Right lobe of liver (tissue), 6 donors: Measurements from ENCODE around the gene CIDEA. TPM values are rescaled to one million over a fixed set of nuclear protein-coding genes. Genes with fewer than 3 reads are reported as not detected.

Experiments used
- ATAC-seq, 4 donors: fragments of 200-7000 bp; cut with Tn5 transposase; one replicate each; pipeline ENCODE4 v1.9.1; 2020; ENCODE audit warnings: mild to moderate bottlenecking in 4 of 4, moderate library complexity in 4 of 4
- DNase-seq, 3 donors: peaks; one replicate each; pipeline ENCODE4 v3.0.0-alpha.2; 2020
- H3K27ac ChIP-seq, 3 donors: fragments of 200-600 bp; one replicate each; pipeline ENCODE4 v1.8.0; 2022
- H3K27me3 ChIP-seq, 2 donors: fragments of 200-600 bp; one replicate each; pipeline ENCODE4 v1.8.0; 2022
- H3K36me3 ChIP-seq, 4 donors: fragments of 200-600 bp; sonication (generic) in 1 of 4; one replicate each; pipeline versions ENCODE4 v1.5.1 to v1.8.0; 2017 to 2022; ENCODE audit warnings: control low read depth in 1 of 4
- H3K4me1 ChIP-seq, 4 donors: fragments of 200-600 bp; sonication (generic) in 1 of 4; one replicate each; pipeline versions ENCODE4 v1.5.1 to v1.8.0; 2017 to 2022; ENCODE audit warnings: control low read depth in 1 of 4
- H3K4me3 ChIP-seq, 3 donors: fragments of 200-600 bp; one replicate each; pipeline ENCODE4 v1.8.0; 2022
- H3K9me3 ChIP-seq, 4 donors: fragments of 200-600 bp; sonication (generic) in 1 of 4; one replicate each; pipeline versions ENCODE4 v1.5.1 to v1.8.0; 2017 to 2022; ENCODE audit warnings: control low read depth in 1 of 4
- POLR2A ChIP-seq: fragments of 450-650 bp; IDR thresholded peaks from one replicate; pipeline ENCODE4 v1.6.1; 2017; ENCODE audit warnings: antibody characterized with exemption, mild to moderate bottlenecking
- WGBS: methylation state at CpG from one replicate; pipeline ENCODE4 v1.1.6; 2018; ENCODE audit warnings: low coverage, low lambda C conversion rate; ENCODE audit not compliant: insufficient coverage; ENCODE audit errors: missing lambda C conversion rate; 5-methylcytosine and 5-hydroxymethylcytosine counted together
- intact Hi-C, 2 donors: fragments of 100-400 bp; cut with DNase I; formaldehyde crosslinking; loops; one replicate each; pipeline versions ENCODE4 v1.11.2 to v1.14.1; 2022
- total RNA-seq, 6 experiments: library from RNA; depleted of rRNA in 2 of 6; stranded (reverse); fragments of >200 nt in 2 of 6; fragmentation: NEBNext Ultra II Directional in 3 of 6; extraction: Animal tissue kit (Norgen Biotek cat#: 25700) in 3 of 6; gene quantifications; one replicate each; pipeline versions ENCODE4 v1.1.0 to v1.2.4, GENCODE V29; 2016 to 2023
- TF ChIP-seq, protein P1 (sequence below), 4 donors: fragments of 200-600 bp in 3 of 4; fragments of 450-650 bp in 1 of 4; IDR thresholded peaks; one replicate each; pipeline versions ENCODE4 v1.5.1 to v1.8.0; 2016 to 2022; ENCODE audit warnings: antibody characterized with exemption in 4 of 4, mild to moderate bottlenecking in 2 of 4
- donor health status: DM: no; HTN: yes; CAD: no.
- donor health status: DM: no; HTN: no; CAD: no.
- donor health status: DM: no; HTN: no; CAD: no.
- donor health status: DM: no; HTN: yes; CAD: no.
- donor health status: DM: no; HTN: yes; CAD: no.

Gene CIDEA
- total RNA-seq, 6 experiments from 2014 or later, result not detected

DNA sequence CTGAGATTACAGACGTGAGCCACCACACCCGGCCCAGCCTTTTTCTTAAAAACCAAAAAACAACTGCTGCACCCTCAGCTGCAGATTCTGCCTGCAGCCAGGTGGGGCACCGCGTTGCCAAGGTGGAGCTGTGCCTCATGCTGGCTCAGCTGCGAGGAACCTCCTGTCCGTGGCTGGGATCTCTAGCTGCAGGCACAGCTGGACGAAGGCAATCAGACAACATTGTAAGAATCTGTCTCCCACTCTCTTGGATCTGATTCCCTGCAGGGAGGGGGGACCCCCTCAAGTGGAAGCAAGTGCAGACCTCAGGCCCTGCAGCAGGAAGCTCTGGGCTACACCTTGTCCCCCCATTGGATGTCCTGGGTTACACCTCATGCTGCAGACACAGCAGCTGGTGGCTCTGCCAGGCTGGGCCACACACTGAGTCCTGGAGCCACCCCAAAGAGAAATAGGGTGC is 24.1 kb downstream of the CIDEA start:
- intact Hi-C loops, result no loop called here
- Histone ChIP-seq H3K9me3 (no peaks in the 10 kb centered on the region), H3K4me1 (no peaks in the 10 kb centered on the region), H3K27me3 (no peaks in the 10 kb centered on the region), H3K36me3 (no peaks in the 10 kb centered on the region), H3K4me3 (no peak overlapping the region), H3K27ac (peak overlapping the region; percentile 64 to 85 (median 72))
- ATAC-seq (no peak), DNase-seq (no peak)
- no peak for TF ChIP-seq POLR2A
- TF ChIP-seq, protein P1, sequence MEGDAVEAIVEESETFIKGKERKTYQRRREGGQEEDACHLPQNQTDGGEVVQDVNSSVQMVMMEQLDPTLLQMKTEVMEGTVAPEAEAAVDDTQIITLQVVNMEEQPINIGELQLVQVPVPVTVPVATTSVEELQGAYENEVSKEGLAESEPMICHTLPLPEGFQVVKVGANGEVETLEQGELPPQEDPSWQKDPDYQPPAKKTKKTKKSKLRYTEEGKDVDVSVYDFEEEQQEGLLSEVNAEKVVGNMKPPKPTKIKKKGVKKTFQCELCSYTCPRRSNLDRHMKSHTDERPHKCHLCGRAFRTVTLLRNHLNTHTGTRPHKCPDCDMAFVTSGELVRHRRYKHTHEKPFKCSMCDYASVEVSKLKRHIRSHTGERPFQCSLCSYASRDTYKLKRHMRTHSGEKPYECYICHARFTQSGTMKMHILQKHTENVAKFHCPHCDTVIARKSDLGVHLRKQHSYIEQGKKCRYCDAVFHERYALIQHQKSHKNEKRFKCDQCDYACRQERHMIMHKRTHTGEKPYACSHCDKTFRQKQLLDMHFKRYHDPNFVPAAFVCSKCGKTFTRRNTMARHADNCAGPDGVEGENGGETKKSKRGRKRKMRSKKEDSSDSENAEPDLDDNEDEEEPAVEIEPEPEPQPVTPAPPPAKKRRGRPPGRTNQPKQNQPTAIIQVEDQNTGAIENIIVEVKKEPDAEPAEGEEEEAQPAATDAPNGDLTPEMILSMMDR (IDR thresholded peaks at IDR 0.05), result no peak
- WGBS, result 63% methylated on average over 1 of the region's 7 CpGs

- Histone ChIP-seq H3K27ac (peak overlapping the region; percentile 64 to 85 (median 74)), H3K27me3 (no peaks in the 10 kb centered on the region), H3K9me3 (no peaks in the 10 kb centered on the region), H3K4me3 (peak overlapping the region in 2 of 3 donors; percentile 14 to 22), H3K36me3 (no peaks in the 10 kb centered on the region), H3K4me1 (no peaks in the 10 kb centered on the region)
- ATAC-seq, result peak; percentile 77 to 93 (median 84)
- intact Hi-C loops, result no loop called here
- no peak for TF ChIP-seq POLR2A
- TF ChIP-seq, protein P1 (IDR thresholded peaks at IDR 0.05), result no peak
- DNase-seq, result peak; percentile 63 to 70 (median 65)
- 48% methylated on average over 16 of the region's 30 CpGs for WGBS
These were observed 24.9 kb downstream of the CIDEA start for GRCh38 chr18:12278741-12279682.

DNA sequence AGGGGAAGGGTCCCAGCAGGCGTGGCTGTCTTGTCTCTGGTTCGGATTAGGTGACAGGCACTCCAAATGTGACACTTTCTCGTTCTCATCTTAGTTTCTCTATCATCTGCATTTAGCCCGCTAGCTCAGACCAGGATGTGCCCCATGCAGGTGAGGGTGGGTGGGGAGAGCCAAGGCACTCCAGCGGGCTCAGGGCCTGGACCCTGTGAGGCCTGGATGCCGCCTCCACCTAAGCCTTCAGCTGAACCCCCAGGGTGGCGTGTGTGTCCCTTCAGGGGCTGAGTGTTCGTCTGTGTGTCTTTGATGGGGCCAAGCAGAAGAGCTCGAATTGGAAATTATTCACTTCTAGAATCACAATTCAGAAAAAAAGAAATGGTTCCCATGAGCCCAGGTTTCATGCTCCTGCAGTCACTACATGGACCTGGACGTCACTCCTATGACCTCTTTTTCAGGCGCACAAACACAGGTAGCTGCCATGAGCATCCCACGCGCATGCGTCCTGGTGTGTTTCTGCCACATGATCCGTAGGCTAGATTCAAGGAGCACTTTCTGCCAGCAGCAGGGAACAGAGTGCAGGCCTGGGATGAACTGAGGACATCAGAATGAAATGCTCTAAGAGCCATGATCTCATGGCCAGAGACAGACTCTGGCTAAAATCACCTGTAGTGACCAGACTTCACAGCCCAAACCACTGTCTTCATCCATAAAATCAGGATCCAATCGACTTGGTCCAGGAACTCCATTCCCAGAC is 25.8 kb downstream of the CIDEA start:
- no peaks in the 10 kb centered on the region for H3K27me3 ChIP-seq
- no peak overlapping the region for H3K4me3 ChIP-seq
- H3K4me1 ChIP-seq, result no peaks in the 10 kb centered on the region
- 87% methylated on average over 10 of the region's 16 CpGs for WGBS
- no peak for TF ChIP-seq POLR2A
- TF ChIP-seq, protein P1 (IDR thresholded peaks at IDR 0.05), result no peak
- no peaks in the 10 kb centered on the region for H3K36me3 ChIP-seq
- intact Hi-C loops, result no loop called here
- no peak for DNase-seq
- no peaks in the 10 kb centered on the region for H3K9me3 ChIP-seq
- H3K27ac ChIP-seq, result peak overlapping the region; percentile 64 to 85 (median 74)
- no peak for ATAC-seq

- no peak for DNase-seq
- WGBS, result 0% methylated on average over 1 of the region's 1 CpG
- Histone ChIP-seq H3K9me3 (no peaks in the 10 kb centered on the region), H3K27ac (no peak overlapping the region), H3K36me3 (no peaks in the 10 kb centered on the region), H3K27me3 (no peaks in the 10 kb centered on the region), H3K4me1 (no peaks in the 10 kb centered on the region), H3K4me3 (no peak overlapping the region)
- TF ChIP-seq, protein P1 (IDR thresholded peaks at IDR 0.05), result no peak
- no peak for TF ChIP-seq POLR2A
- intact Hi-C loops, result no loop called here
- ATAC-seq, result no peak
These were observed 27.7 kb downstream of the CIDEA start for GRCh38 chr18:12281861-12282260.
